Astrocyte (in vitro differentiated cells and primary cell): ENCODE measurements around the gene ETV6. TPM values are rescaled to one million over a fixed set of nuclear protein-coding genes. Genes with fewer than 3 reads are reported as not detected.

ENCODE experiments used
- DNase-seq: peaks from one replicate; pipeline ENCODE4 v3.0.0-alpha.2; 2010; ENCODE audit warnings: low read depth
- FAIRE-seq: peaks from 2 replicates; lab custom pipeline; 2011; peaks lifted over from hg19 to GRCh38; lab: Jason Lieb, UNC
- H2AFZ ChIP-seq: 2 replicates; pipeline ENCODE4 v1.6.0; 2012; ENCODE audit warnings: low read depth, low read length, inconsistent platforms
- H3K27ac ChIP-seq: 2 replicates; pipeline ENCODE4 v1.5.1; 2011; ENCODE audit warnings: low read depth, low read length, inconsistent platforms
- H3K27me3 ChIP-seq: 2 replicates; pipeline ENCODE4 v1.6.0; 2011; ENCODE audit warnings: low read length, inconsistent platforms; ENCODE audit not compliant: insufficient read depth
- H3K36me3 ChIP-seq: 2 replicates; pipeline ENCODE4 v1.5.1; 2011; ENCODE audit warnings: low read length, inconsistent platforms; ENCODE audit not compliant: insufficient read depth
- H3K4me1 ChIP-seq: 2 replicates; pipeline ENCODE4 v1.5.1; 2011; ENCODE audit warnings: low read length, inconsistent platforms; ENCODE audit not compliant: insufficient read depth
- H3K4me2 ChIP-seq: 2 replicates; pipeline ENCODE4 v1.6.0; 2012; ENCODE audit warnings: low read length, inconsistent platforms
- H3K4me3 ChIP-seq: 2 replicates; pipeline ENCODE4 v1.5.1; 2011; ENCODE audit warnings: low read depth, mild to moderate bottlenecking, low read length, inconsistent platforms; ENCODE audit not compliant: insufficient read depth
- H3K79me2 ChIP-seq: 2 replicates; pipeline ENCODE4 v1.6.0; 2012; ENCODE audit warnings: mild to moderate bottlenecking, low read length, inconsistent platforms; ENCODE audit not compliant: insufficient read depth
- H3K9ac ChIP-seq: 2 replicates; pipeline ENCODE4 v1.6.0; 2012; ENCODE audit warnings: mild to moderate bottlenecking, low read length, inconsistent platforms
- H3K9me3 ChIP-seq: 2 replicates; pipeline ENCODE4 v1.5.1; 2012; ENCODE audit warnings: low read depth, mild to moderate bottlenecking, low read length, inconsistent platforms; ENCODE audit not compliant: insufficient read depth
- H4K20me1 ChIP-seq: 2 replicates; pipeline ENCODE4 v1.6.0; 2012; ENCODE audit warnings: low read length, inconsistent platforms; ENCODE audit not compliant: insufficient read depth
- H3K27ac Mint-ChIP-seq: one replicate; pipeline ENCODE4 v1.8.0; 2021; ENCODE audit warnings: mild to moderate bottlenecking, mixed read lengths; ENCODE audit not compliant: unreplicated experiment
- H3K27me3 Mint-ChIP-seq: one replicate; pipeline ENCODE4 v1.8.0; 2021; ENCODE audit warnings: low read depth, mixed read lengths; ENCODE audit not compliant: unreplicated experiment
- H3K36me3 Mint-ChIP-seq: one replicate; pipeline ENCODE4 v1.8.0; 2021; ENCODE audit warnings: low read depth, mixed read lengths; ENCODE audit not compliant: unreplicated experiment
- H3K4me1 Mint-ChIP-seq: one replicate; pipeline ENCODE4 v1.8.0; 2021; ENCODE audit warnings: low read depth, mixed read lengths; ENCODE audit not compliant: unreplicated experiment
- H3K4me3 Mint-ChIP-seq: one replicate; pipeline ENCODE4 v1.8.0; 2021; ENCODE audit warnings: mild to moderate bottlenecking, moderate library complexity, mixed read lengths; ENCODE audit not compliant: unreplicated experiment
- H3K9me3 Mint-ChIP-seq: one replicate; pipeline ENCODE4 v1.8.0; 2021; ENCODE audit warnings: mild to moderate bottlenecking, mixed read lengths; ENCODE audit not compliant: unreplicated experiment
- CTCF ChIP-seq: IDR thresholded peaks from 2 replicates; pipeline ENCODE4 v1.5.1; 2011; ENCODE audit warnings: low read depth, mild to moderate bottlenecking, inconsistent platforms, low read length, moderate library complexity; ENCODE audit not compliant: insufficient read depth
- EZH2 ChIP-seq: IDR thresholded peaks from 2 replicates; pipeline ENCODE4 v1.6.1; 2012; ENCODE audit warnings: mild to moderate bottlenecking, low read length, inconsistent platforms; ENCODE audit not compliant: insufficient read depth
- total RNA-seq: library from RNA; stranded (reverse); gene quantifications from 2 replicates; pipeline ENCODE4 v1.2.1, GENCODE V29; 2021

The ETV6 gene
- total RNA-seq, 1 donor from 2014 or later, result 41.2 TPM

DNA sequence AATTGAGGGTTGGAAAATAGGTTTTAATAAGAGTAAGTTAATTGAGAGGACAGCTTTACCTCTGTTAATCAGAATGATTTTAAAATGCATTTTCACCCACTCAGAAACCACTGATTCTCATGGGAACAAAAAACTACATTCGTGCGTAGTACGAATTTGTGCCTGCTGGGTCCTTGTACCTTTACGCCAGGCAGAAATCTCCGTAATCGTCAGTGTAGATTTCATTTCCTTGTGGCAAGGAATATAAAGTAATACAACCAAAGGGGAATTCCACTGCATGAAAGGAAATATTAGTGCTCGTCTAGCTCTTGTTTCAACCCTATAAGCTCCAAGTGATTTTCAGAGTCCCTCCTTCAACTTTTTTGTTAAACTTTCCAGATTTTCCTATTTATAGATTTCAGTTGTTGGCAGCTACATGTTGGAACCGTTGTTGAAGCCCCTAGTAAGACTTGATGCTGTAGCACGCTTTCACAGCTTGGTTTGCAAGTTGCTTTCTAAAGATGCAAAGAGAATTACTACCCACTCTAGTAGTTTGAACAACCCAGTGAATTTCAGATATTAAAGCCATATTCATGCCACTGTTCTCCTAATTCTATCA is 90.6 kb downstream of the ETV6 start:
- Mint-ChIP-seq H3K9me3 (no peaks in the 10 kb centered on the region), H3K36me3 (peaks cover 3% of the 10 kb centered on the region), H3K4me1 (peaks cover 32% of the 10 kb centered on the region), H3K27me3 (no peaks in the 10 kb centered on the region), H3K4me3 (no peak overlapping the region), H3K27ac (no peak overlapping the region)
- Histone ChIP-seq H3K9me3 (no peaks in the 10 kb centered on the region), H3K36me3 (no peaks in the 10 kb centered on the region), H4K20me1 (peaks cover 54% of the 10 kb centered on the region), H3K27ac (no peak overlapping the region), H3K4me3 (no peak overlapping the region), H3K9ac (no peak overlapping the region), H3K4me1 (peaks cover 5% of the 10 kb centered on the region), H2AFZ (no peak overlapping the region), H3K27me3 (no peaks in the 10 kb centered on the region), H3K79me2 (peaks cover 87% of the 10 kb centered on the region), H3K4me2 (no peak overlapping the region)
- TF ChIP-seq CTCF (no peak), EZH2 (no peak)
- no peak for FAIRE-seq
- no peak for DNase-seq

DNA sequence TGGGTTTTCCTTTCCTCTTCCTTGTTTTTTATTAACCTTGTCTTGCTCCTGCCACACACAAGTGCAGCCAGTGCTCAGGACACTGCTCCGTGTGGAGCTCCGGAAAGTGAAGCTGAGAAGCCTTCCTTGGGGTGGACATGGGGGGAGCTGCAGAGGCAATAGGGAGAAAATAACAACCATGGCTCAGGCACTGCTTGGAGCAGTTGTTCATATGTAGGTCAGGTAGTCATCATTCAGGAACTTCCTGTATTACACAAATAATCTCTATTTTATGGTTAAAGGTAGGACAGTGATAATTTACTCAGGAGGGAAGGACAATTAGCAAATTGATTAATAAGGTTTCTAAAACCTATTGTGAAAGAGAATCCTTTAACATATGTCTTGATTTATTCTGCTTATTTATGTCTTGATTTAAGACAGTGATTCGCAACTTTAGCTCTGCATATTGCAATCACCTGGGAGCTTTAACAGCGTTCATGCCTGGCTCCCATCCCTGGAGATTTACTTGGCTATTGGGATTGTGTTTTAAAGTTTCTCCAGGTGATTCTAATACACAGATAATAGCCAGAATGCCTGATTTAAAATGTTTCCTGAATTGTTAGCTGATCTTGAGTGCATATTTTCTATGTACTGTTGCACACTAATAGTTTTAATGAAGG is 92.1 kb downstream of the ETV6 start:
- Histone ChIP-seq H3K27me3 (no peaks in the 10 kb centered on the region), H3K4me2 (peak overlapping the region; percentile 24), H3K4me1 (peaks cover 18% of the 10 kb centered on the region), H3K4me3 (no peak overlapping the region), H3K27ac (no peak overlapping the region), H3K9me3 (no peaks in the 10 kb centered on the region), H4K20me1 (peaks cover 62% of the 10 kb centered on the region), H3K9ac (no peak overlapping the region), H3K36me3 (no peaks in the 10 kb centered on the region), H2AFZ (no peak overlapping the region), H3K79me2 (peaks cover 79% of the 10 kb centered on the region)
- DNase-seq, result no peak
- no peaks in the 10 kb centered on the region for H3K9me3 Mint-ChIP-seq
- H3K27ac Mint-ChIP-seq, result no peak overlapping the region
- H3K4me1 Mint-ChIP-seq, result peaks cover 43% of the 10 kb centered on the region
- no peak overlapping the region for H3K4me3 Mint-ChIP-seq
- no peaks in the 10 kb centered on the region for H3K27me3 Mint-ChIP-seq
- no peak for FAIRE-seq
- TF ChIP-seq EZH2 (no peak), CTCF (no peak)
- H3K36me3 Mint-ChIP-seq, result peaks cover 3% of the 10 kb centered on the region
